IPS DF 6.9 (cell line): ENCODE measurements around the gene LUZP1.

Experiments used
- DNase-seq: peaks from one replicate; pipeline ENCODE4 v3.0.0-alpha.2; 2013; ENCODE audit warnings: low read depth, low spot score
- H3K27ac ChIP-seq: one replicate; pipeline ENCODE4 v1.5.1; 2013; ENCODE audit warnings: low read length, control low read depth
- H3K27me3 ChIP-seq: 2 replicates; pipeline ENCODE4 v1.6.1; 2013; ENCODE audit warnings: mild to moderate bottlenecking, low read length; ENCODE audit not compliant: control insufficient read depth, insufficient read depth
- H3K36me3 ChIP-seq: 2 replicates; pipeline ENCODE4 v1.6.1; 2013; ENCODE audit warnings: low read length; ENCODE audit not compliant: control insufficient read depth, insufficient read depth
- H3K4me1 ChIP-seq: 2 replicates; pipeline ENCODE4 v1.6.1; 2013; ENCODE audit warnings: low read length; ENCODE audit not compliant: control insufficient read depth, insufficient read depth
- H3K4me3 ChIP-seq: 2 replicates; pipeline ENCODE4 v1.5.1; 2013; ENCODE audit warnings: mild to moderate bottlenecking, low read length
- H3K9me3 ChIP-seq: 2 replicates; pipeline ENCODE4 v1.6.1; 2013; ENCODE audit warnings: low read length, inconsistent platforms; ENCODE audit not compliant: control insufficient read depth, insufficient read depth
- WGBS: extraction: QIAGEN DNeasy Blood & Tissue Kit; methylation state at CpG from one replicate; pipeline ENCODE4 v1.1.7; 2013; ENCODE audit warnings: mixed read lengths, missing lambda C conversion rate; ENCODE audit not compliant: insufficient read length, insufficient coverage; 5-methylcytosine and 5-hydroxymethylcytosine counted together

The LUZP1 gene

GRCh38 chr1:23051290-23051909 lies 117.3 kb downstream of the LUZP1 start:
- H3K27ac ChIP-seq = no peak overlapping the region
- H3K27me3 ChIP-seq = no peaks in the 10 kb centered on the region
- no peak for DNase-seq
- H3K4me1 ChIP-seq = no peaks in the 10 kb centered on the region
- no CpG with 5 or more reads among the region's 4 CpGs for WGBS
- no peaks in the 10 kb centered on the region for H3K9me3 ChIP-seq
- no peaks in the 10 kb centered on the region; the same call in 1 of the 2 replicates for H3K36me3 ChIP-seq
- no peak overlapping the region for H3K4me3 ChIP-seq

- no CpG with 5 or more reads among the region's 7 CpGs for WGBS
- Histone ChIP-seq H3K4me1 (no peaks in the 10 kb centered on the region), H3K27ac (no peak overlapping the region), H3K36me3 (no peaks in the 10 kb centered on the region), H3K27me3 (no peaks in the 10 kb centered on the region), H3K9me3 (no peaks in the 10 kb centered on the region), H3K4me3 (no peak overlapping the region)
- no peak for DNase-seq
These were observed 118.5 kb downstream of the LUZP1 start for GRCh38 chr1:23050201-23050600.

DNA sequence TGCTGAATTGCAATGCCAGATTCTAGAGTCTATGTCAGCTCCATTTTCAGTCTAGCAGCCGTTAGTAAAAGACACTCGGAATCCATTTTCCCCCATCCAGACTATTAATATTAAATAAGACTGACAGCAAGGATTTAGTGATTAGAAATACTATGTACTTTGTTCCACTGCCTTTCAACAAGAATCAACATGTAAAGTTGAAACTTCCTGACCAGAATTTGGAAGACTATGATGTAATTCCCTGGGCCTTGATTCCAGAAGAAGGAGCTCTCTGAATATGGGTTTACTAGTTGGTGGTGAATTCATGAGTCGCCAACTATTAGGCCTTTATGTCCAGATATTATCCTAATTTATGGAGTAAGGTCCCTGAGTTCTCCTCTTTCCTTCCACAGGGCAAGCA lies 124.6 kb downstream of the LUZP1 start:
- Histone ChIP-seq H3K36me3 (no peaks in the 10 kb centered on the region), H3K4me3 (no peak overlapping the region), H3K4me1 (no peaks in the 10 kb centered on the region), H3K27me3 (no peaks in the 10 kb centered on the region), H3K9me3 (no peaks in the 10 kb centered on the region), H3K27ac (no peak overlapping the region)
- WGBS = no CpG with 5 or more reads among the region's 3 CpGs
- DNase-seq = no peak

DNA sequence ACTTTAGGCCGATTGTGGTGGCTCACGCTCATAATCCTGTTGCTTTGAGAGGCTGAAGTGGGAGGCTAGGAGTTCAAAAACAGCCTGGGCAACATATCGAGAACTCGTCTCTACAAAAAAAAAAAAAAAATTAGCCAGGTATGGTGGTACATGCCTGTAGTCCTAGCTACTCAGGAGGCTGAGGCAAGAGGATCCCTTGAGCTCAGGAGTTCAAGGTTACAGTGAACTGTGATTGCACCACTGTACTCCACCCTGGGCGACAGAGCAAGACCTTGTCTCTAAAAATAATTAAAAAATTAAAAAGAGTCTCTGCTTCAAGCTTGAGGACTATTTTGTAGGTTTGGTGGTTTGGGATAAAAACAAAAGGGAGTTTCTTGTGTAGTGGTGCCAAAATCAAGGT lies 128.1 kb downstream of the LUZP1 start:
- H3K27ac ChIP-seq = no peak overlapping the region

GRCh38 chr1:23039308-23039826 lies 129.3 kb downstream of the LUZP1 start:
- WGBS = no CpG with 5 or more reads among the region's 7 CpGs

More for the DNA sequence above, 128.1 kb downstream of the LUZP1 start:
- H3K4me3 ChIP-seq = no peak overlapping the region
- no peak for DNase-seq
- H3K27me3 ChIP-seq = no peaks in the 10 kb centered on the region
- no peaks in the 10 kb centered on the region; the same call in 1 of the 2 replicates for H3K4me1 ChIP-seq
- H3K9me3 ChIP-seq = no peaks in the 10 kb centered on the region
- WGBS = no CpG with 5 or more reads among the region's 5 CpGs
- H3K36me3 ChIP-seq = no peaks in the 10 kb centered on the region

GRCh38 chr1:23037081-23037740 lies 131.4 kb downstream of the LUZP1 start:
- no peaks in the 10 kb centered on the region; the same call in 1 of the 2 replicates for H3K4me1 ChIP-seq
- H3K27ac ChIP-seq = no peak overlapping the region
- no peak overlapping the region for H3K4me3 ChIP-seq
- no peaks in the 10 kb centered on the region for H3K9me3 ChIP-seq
- no peaks in the 10 kb centered on the region for H3K27me3 ChIP-seq
- H3K36me3 ChIP-seq = no peaks in the 10 kb centered on the region
- 100% methylated on average over 1 of the region's 4 CpGs for WGBS
- DNase-seq = no peak

More at GRCh38 chr1:23039308-23039826, 129.3 kb downstream of the LUZP1 start:
- Histone ChIP-seq H3K9me3 (no peaks in the 10 kb centered on the region), H3K36me3 (no peaks in the 10 kb centered on the region), H3K27me3 (no peaks in the 10 kb centered on the region), H3K4me3 (no peak overlapping the region), H3K4me1 (no peaks in the 10 kb centered on the region; the same call in 1 of the 2 replicates), H3K27ac (no peak overlapping the region)
- DNase-seq = no peak

DNA sequence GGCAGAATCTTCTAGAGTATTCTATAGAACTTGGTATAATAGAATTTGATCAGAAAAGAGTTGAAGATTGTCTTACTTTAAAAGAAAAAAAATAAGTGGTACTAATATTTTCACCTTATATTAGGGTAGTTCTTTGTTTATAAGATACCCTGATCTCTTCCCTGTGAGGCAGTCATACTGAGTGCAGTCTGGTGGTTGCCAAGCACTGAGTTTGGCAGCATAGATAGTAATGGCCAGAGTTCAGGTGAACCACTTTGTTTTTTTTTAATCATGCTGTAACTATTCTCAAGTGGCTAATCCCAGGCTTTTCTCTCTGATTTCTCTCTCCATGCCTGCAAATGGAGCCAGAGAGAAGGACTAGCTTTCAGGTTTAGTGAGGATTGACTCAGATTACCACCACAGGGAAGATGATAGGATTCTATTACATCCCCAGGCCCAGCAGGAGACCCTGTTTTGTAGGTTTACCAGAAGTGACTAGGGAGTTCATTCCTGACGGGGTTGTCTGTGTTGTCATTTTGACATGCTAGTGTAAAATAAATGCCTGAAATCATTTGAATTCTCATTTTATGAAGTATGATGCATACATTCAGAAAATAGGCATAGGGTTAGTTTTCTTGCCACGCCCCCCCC lies 132.7 kb downstream of the LUZP1 start:
- WGBS = no CpG with 5 or more reads among the region's 2 CpGs
- H3K4me1 ChIP-seq = no peaks in the 10 kb centered on the region; the same call in 1 of the 2 replicates

More for the DNA sequence above, 132.7 kb downstream of the LUZP1 start:
- DNase-seq = peak; percentile 16
- H3K36me3 ChIP-seq = no peaks in the 10 kb centered on the region
- H3K27ac ChIP-seq = no peak overlapping the region
- no peak overlapping the region for H3K4me3 ChIP-seq
- no peaks in the 10 kb centered on the region for H3K27me3 ChIP-seq
- no peaks in the 10 kb centered on the region for H3K9me3 ChIP-seq
